GM10266 (cell line): ENCODE measurements around the gene PTPRD.

Source experiments
- DNase-seq: peaks from one replicate; pipeline ENCODE4 v3.0.0; 2012; ENCODE audit errors: extremely low spot score
- TF ChIP-seq, protein P1 (sequence below): IDR thresholded peaks from 2 replicates; pipeline ENCODE4 v1.5.1; 2012; ENCODE audit warnings: mild to moderate bottlenecking, low read depth; ENCODE audit not compliant: control insufficient read depth, insufficient read depth; ENCODE audit errors: missing control alignments

The PTPRD gene

DNA sequence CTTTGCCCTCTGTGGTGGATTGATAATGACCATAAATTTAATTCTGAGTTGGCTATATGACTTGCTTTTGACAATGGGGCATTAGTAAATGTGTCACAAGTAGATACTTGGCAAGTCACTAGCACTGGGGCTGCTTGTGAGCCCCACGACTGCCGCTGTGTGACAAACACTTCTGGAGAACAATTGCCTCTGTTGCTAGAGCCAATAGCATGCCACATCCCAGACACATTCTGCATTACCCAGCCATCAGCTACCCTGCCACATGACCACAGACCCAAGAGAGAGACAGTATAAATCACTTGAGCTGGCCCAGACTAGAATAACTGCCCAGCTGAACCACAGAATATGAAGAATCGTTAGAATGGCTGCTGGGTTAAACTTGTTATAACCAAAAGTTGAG is 2060.1 kb downstream of the PTPRD start:
- TF ChIP-seq, protein P1, sequence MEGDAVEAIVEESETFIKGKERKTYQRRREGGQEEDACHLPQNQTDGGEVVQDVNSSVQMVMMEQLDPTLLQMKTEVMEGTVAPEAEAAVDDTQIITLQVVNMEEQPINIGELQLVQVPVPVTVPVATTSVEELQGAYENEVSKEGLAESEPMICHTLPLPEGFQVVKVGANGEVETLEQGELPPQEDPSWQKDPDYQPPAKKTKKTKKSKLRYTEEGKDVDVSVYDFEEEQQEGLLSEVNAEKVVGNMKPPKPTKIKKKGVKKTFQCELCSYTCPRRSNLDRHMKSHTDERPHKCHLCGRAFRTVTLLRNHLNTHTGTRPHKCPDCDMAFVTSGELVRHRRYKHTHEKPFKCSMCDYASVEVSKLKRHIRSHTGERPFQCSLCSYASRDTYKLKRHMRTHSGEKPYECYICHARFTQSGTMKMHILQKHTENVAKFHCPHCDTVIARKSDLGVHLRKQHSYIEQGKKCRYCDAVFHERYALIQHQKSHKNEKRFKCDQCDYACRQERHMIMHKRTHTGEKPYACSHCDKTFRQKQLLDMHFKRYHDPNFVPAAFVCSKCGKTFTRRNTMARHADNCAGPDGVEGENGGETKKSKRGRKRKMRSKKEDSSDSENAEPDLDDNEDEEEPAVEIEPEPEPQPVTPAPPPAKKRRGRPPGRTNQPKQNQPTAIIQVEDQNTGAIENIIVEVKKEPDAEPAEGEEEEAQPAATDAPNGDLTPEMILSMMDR: no peak
- no peak for DNase-seq

DNA sequence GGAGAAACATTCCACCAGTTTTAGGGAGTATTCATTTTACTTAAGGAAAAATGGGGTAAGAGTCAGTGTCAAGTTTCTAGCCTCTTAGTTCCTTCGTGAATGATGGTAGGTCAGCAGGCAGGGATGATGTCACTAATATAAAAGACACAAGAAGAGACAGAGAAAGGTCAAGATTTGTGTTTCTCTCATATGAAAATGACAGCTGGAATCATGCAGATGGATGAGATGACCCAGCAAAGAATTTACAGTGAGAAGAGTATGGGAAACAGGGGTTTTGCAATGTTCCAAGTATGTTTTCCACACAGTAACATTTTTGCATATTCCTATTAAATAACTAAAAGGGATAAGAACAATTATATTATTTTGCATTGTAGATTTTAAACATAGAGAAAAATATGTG is 2063.6 kb downstream of the PTPRD start:
- no peak for DNase-seq
- TF ChIP-seq, protein P1: no peak

DNA sequence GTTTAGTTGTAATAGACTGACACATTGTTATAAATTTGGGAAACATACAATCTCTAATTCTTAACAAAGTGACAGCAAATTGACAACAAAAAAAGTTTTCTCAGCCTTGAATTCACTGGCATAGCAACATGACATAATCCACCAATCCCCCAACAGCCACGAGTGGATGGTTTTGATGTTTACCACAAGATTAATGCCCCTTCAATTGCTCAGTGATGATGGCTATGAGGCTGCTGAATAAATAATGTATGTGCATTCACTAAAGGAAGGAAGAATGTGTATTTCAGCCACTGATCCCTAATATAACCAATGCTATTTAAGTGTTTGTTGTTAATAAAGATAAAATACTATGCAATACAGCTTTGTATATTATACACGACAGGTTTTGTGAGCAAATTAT is 2069.6 kb downstream of the PTPRD start:
- TF ChIP-seq, protein P1: no peak
- no peak for DNase-seq

DNA sequence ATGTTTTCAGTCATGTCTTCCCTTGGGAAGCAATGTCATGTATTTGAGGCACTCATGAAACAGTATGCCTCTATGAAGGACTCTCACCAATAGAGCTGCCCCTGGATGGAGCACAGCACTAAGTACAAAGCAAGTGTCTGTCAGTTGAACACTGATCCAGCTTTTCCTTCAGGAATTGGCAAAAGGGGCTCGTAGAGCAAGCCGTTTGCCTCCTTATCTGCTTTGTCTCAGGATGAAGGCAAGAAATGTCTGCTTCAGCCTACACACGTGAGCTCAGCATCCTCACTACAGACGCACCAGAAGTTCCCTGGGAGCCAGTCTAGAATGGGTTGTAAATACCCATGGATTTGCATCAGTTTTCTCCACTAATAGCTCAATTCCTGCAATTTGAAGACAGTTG is 2070.3 kb downstream of the PTPRD start:
- DNase-seq: no peak
- TF ChIP-seq, protein P1: no peak

DNA sequence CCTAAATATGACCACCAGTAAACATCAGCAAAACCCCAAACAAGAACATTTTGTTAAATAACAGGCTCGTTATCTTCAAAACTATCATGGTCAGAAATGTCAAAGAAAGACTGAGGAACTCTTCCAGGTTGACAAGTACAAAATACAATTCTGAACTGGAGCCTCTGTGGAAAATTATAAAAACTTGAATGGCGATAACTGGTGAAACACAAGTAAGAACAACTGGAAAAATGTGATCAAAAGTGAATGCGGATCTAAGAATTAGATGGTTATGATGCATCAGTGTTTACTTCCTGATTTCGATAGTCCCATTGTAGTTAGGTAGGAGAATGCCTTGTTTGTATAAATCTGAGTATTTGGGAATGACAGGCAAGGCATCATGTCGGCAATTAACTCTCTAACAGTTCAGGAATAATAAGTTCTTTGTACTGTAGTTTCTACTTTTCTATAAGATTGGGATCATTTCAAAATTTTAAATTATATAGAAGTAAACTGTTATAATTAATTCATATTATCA is 2073.1 kb downstream of the PTPRD start:
- no peak for DNase-seq

DNA sequence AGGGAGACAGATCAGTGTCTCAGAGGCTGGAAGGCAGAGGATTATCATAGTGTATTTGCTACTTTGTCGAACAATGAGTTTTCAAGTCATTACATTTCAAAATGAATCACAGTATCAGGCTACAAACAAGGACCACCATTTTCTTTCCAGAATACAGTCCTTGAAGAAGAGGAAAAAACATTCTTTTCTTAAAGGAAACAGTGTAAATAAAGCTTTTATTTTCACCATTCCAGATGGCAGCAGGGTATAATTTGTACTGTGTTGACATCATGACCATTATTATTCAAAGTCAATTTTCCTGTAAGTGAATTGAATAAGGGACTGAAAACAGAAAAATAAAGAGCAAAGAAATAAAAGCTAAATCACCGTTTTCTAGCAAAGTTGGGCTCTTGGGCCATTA is 2076.0 kb downstream of the PTPRD start:
- no peak for DNase-seq
- TF ChIP-seq, protein P1: no peak

More for the DNA sequence above, 2073.1 kb downstream of the PTPRD start:
- TF ChIP-seq, protein P1: no peak

DNA sequence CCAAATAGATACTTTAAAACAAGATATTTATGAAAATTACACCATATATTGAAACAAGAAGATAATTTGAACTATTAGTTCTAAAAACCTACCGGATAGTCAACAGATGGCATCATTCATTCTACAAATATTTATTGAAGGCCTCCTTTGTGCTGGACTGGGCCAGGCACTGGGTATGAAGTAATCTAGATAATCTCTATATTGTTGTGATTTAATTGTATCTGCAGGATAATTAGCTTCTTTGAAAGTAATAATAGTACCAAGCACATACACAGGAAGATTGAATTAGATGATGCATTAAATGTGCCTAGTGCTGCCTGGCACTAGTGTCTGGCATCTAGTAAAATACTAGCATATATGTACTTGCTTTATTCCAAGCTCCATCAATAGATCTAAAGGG is 2078.0 kb downstream of the PTPRD start:
- DNase-seq: no peak
- TF ChIP-seq, protein P1: no peak
